Gastroesophageal sphincter (tissue), 3 donors: ENCODE results near the gene ACAD11.
"Not testable (repeated sequence)": the region's sequence is repeated elsewhere in the genome, so short reads cannot be mapped to it uniquely, and the experiment has no call there.

Experiments used
- CTCF ChIP-seq, 4 experiments: fragments of 200-600 bp in 2 of 4; fragments of 450-650 bp in 2 of 4; sonication (generic) in 1 of 4; IDR thresholded peaks; one replicate each; pipeline ENCODE4 v1.5.1; 2017 to 2019; ENCODE audit warnings: antibody characterized with exemption in 4 of 4, mild to moderate bottlenecking in 2 of 4, moderate library complexity in 2 of 4
- EP300 ChIP-seq: sonication (generic); formaldehyde crosslinking; IDR thresholded peaks from one replicate; pipeline ENCODE4 v1.6.1; 2017; ENCODE audit warnings: antibody characterized with exemption, mild to moderate bottlenecking
- POLR2A ChIP-seq, 2 donors: fragments of 450-650 bp; IDR thresholded peaks; one replicate each; pipeline ENCODE4 v1.6.1; 2017; ENCODE audit warnings: antibody characterized with exemption in 2 of 2, mild to moderate bottlenecking in 2 of 2, moderate library complexity in 1 of 2
- POLR2AphosphoS5 ChIP-seq: sonication (generic); formaldehyde crosslinking; IDR thresholded peaks from one replicate; pipeline ENCODE4 v1.6.1; 2017; ENCODE audit warnings: antibody characterized with exemption

GRCh38 chr3:132615301-132615700, 44.3 kb downstream of the ACAD11 start:
- not testable (repeated sequence) for TF ChIP-seq CTCF (IDR thresholded peaks at IDR 0.05); POLR2A (IDR thresholded peaks at IDR 0.05); EP300; POLR2AphosphoS5
